ENCODE data around the gene CTTN. TPM values are rescaled to one million over a fixed set of nuclear protein-coding genes. Genes with fewer than 3 reads are reported as not detected.

CTTN gene
- total RNA-seq, 5 donors from 2014 or later (not counting 1 experiment from before 2014, with no cell fraction given), result 0.44 to 3.6 (median 2.3) TPM

- Mint-ChIP-seq H3K27me3 (peaks cover 17 to 18% of the 10 kb centered on the region in 2 donors), H3K4me3 (no peak overlapping the region), H3K36me3 (no peaks in the 10 kb centered on the region), H3K9me3 (no peaks in the 10 kb centered on the region), H3K4me1 (peaks cover 0 to 2% (median 0%) of the 10 kb centered on the region in 3 donors), H3K27ac (no peak overlapping the region)
- ATAC-seq (replicated peaks in 1 of 4) (no peak), DNase-seq (no peak)
- ChIA-PET POLR2A (no interaction called here), CTCF (no interaction called here)
- Histone ChIP-seq H3K27ac (ENCODE audit: low read length) (no peak overlapping the region), H3K4me1 (ENCODE audit: control insufficient read depth in 1 of 2, extremely low read depth in 1 of 2, insufficient read depth in 2 of 2, low read length in 2 of 2) (no peaks in the 10 kb centered on the region), H3K27me3 (replicated peaks in 1 of 2; ENCODE audit: control insufficient read depth in 2 of 2, extremely low read depth in 1 of 2, insufficient read depth in 2 of 2, low read length in 1 of 2) (peaks cover 0 to 31% of the 10 kb centered on the region in 2 experiments), H3K4me3 (ENCODE audit: control insufficient read depth in 1 of 2, extremely low read depth in 1 of 2, low read length in 1 of 2) (no peak overlapping the region), H3K36me3 (ENCODE audit: control insufficient read depth in 2 of 2, extremely low read depth in 1 of 2, insufficient read depth in 1 of 2, low read length in 1 of 2) (no peaks in the 10 kb centered on the region), H3K9me3 (no peaks in the 10 kb centered on the region)
- 76% methylated on average over 10 of the region's 10 CpGs for WGBS (ENCODE audit: insufficient coverage)
Observed at GRCh38 chr11:70466154-70466553, 67.8 kb downstream of the CTTN start.

- CTCF ChIA-PET, result no interaction called here
- Histone ChIP-seq H3K4me1 (ENCODE audit: control insufficient read depth in 1 of 2, extremely low read depth in 1 of 2, insufficient read depth in 2 of 2, low read length in 2 of 2) (no peaks in the 10 kb centered on the region), H3K36me3 (ENCODE audit: control insufficient read depth in 2 of 2, extremely low read depth in 1 of 2, insufficient read depth in 1 of 2, low read length in 1 of 2) (no peaks in the 10 kb centered on the region), H3K4me3 (ENCODE audit: control insufficient read depth in 1 of 2, extremely low read depth in 1 of 2, low read length in 1 of 2) (no peak overlapping the region), H3K27ac (ENCODE audit: low read length) (no peak overlapping the region), H3K9me3 (no peaks in the 10 kb centered on the region), H3K27me3 (replicated peaks in 1 of 2; ENCODE audit: control insufficient read depth in 2 of 2, extremely low read depth in 1 of 2, insufficient read depth in 2 of 2, low read length in 1 of 2) (peaks cover 0 to 31% of the 10 kb centered on the region in 2 experiments)
- WGBS (ENCODE audit: insufficient coverage), result 93% methylated on average over 8 of the region's 8 CpGs
- DNase-seq (no peak), ATAC-seq (replicated peaks in 1 of 4) (no peak)
- no peaks in the 10 kb centered on the region for H3K36me3 Mint-ChIP-seq
- POLR2A ChIA-PET, result no interaction called here
- no peak overlapping the region for H3K4me3 Mint-ChIP-seq
- no peak overlapping the region for H3K27ac Mint-ChIP-seq
- H3K4me1 Mint-ChIP-seq, result peaks cover 0 to 2% (median 0%) of the 10 kb centered on the region in 3 donors
- no peaks in the 10 kb centered on the region for H3K9me3 Mint-ChIP-seq
- H3K27me3 Mint-ChIP-seq, result peaks cover 14% of the 10 kb centered on the region in 2 donors
Observed at GRCh38 chr11:70466596-70466995, 68.3 kb downstream of the CTTN start.

DNA sequence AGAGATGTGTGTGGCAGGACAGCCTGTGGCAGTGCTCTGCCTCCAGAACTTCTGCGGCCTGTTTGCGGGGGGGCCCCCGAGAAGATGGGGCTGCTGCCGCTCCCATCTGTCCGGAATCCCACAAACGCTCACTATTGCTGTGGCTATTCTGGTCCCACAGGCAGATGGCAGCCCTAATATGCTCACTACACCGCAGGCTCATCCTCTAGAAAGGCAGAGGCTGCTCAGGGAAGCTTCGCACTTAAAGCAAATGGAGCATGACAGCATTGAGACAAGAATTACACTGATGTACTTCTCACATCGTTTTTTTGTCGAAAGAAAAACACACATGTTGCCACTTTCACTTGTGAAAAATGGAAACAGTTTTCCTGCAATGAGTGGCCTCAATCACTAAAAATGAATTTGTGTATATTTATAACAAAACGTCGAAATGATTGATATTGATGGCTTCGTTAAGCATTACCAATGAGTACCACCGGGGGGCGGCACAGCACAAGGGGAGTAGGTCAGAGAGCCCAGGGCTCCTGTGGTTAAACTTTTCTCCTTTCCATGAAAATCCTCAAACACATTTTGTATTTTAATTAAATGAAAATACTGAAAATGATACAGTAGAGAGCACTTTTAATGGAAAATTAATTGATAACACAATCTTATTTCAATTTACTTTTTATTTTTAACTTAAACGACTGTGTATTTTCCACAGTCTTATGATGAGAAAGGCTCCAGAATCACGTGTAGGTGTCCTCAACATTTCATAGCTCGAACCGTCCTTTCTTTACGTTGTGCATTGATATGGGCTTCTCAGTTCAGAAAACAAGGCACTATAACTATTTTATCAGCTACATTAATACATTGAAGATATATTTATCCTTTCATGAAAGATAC, 69.1 kb downstream of the CTTN start:
- no peak overlapping the region for H3K27ac ChIP-seq (ENCODE audit: low read length)
- ATAC-seq (replicated peaks in 1 of 4) (no peak), DNase-seq (peak in 10 of 35 experiments; percentile 5 to 22 (median 14))
- H3K27ac Mint-ChIP-seq, result no peak overlapping the region
- H3K36me3 ChIP-seq (ENCODE audit: control insufficient read depth in 2 of 2, extremely low read depth in 1 of 2, insufficient read depth in 1 of 2, low read length in 1 of 2), result no peaks in the 10 kb centered on the region
- no peaks in the 10 kb centered on the region for H3K9me3 ChIP-seq
- H3K4me3 ChIP-seq (ENCODE audit: control insufficient read depth in 1 of 2, extremely low read depth in 1 of 2, low read length in 1 of 2), result no peak overlapping the region
- H3K9me3 Mint-ChIP-seq, result no peaks in the 10 kb centered on the region
- peaks cover 13 to 14% of the 10 kb centered on the region in 2 donors for H3K27me3 Mint-ChIP-seq
- H3K4me3 Mint-ChIP-seq, result no peak overlapping the region
- ChIA-PET POLR2A (no interaction called here), CTCF (no interaction called here)
- H3K4me1 ChIP-seq (ENCODE audit: control insufficient read depth in 1 of 2, extremely low read depth in 1 of 2, insufficient read depth in 2 of 2, low read length in 2 of 2), result no peaks in the 10 kb centered on the region
- peaks cover 0 to 31% of the 10 kb centered on the region in 2 experiments for H3K27me3 ChIP-seq (replicated peaks in 1 of 2; ENCODE audit: control insufficient read depth in 2 of 2, extremely low read depth in 1 of 2, insufficient read depth in 2 of 2, low read length in 1 of 2)
- peaks cover 0 to 2% (median 0%) of the 10 kb centered on the region in 3 donors for H3K4me1 Mint-ChIP-seq
- H3K36me3 Mint-ChIP-seq, result no peaks in the 10 kb centered on the region
- WGBS (ENCODE audit: insufficient coverage), result 83% methylated on average over 7 of the region's 20 CpGs

GRCh38 chr11:70468256-70469195, 70.2 kb downstream of the CTTN start:
- no peak for ATAC-seq (replicated peaks in 1 of 4)
- H3K27me3 ChIP-seq (replicated peaks in 1 of 2; ENCODE audit: control insufficient read depth in 2 of 2, extremely low read depth in 1 of 2, insufficient read depth in 2 of 2, low read length in 1 of 2), result peaks cover 0 to 27% of the 10 kb centered on the region in 2 experiments
- no peak overlapping the region for H3K4me3 ChIP-seq (ENCODE audit: control insufficient read depth in 1 of 2, extremely low read depth in 1 of 2, low read length in 1 of 2)
- no peaks in the 10 kb centered on the region for H3K4me1 ChIP-seq (ENCODE audit: control insufficient read depth in 1 of 2, extremely low read depth in 1 of 2, insufficient read depth in 2 of 2, low read length in 2 of 2)
- Mint-ChIP-seq H3K27ac (no peak overlapping the region), H3K4me1 (peaks cover 0 to 2% (median 0%) of the 10 kb centered on the region in 3 donors), H3K27me3 (peaks cover 12 to 16% of the 10 kb centered on the region in 2 donors), H3K4me3 (no peak overlapping the region), H3K9me3 (no peaks in the 10 kb centered on the region), H3K36me3 (no peaks in the 10 kb centered on the region)
- WGBS (ENCODE audit: insufficient coverage), result 86% methylated on average over 11 of the region's 19 CpGs
- no peaks in the 10 kb centered on the region for H3K36me3 ChIP-seq (ENCODE audit: control insufficient read depth in 2 of 2, extremely low read depth in 1 of 2, insufficient read depth in 1 of 2, low read length in 1 of 2)
- H3K9me3 ChIP-seq, result no peaks in the 10 kb centered on the region
- no peak overlapping the region for H3K27ac ChIP-seq (ENCODE audit: low read length)
- ChIA-PET CTCF (no interaction called here), POLR2A (interaction anchor here in 1 of 2 donors (0.5 kb wide), 1 partner anchor 41 kb away, joined by 4 read pairs; no protein-coding TSS in a partner anchor)
- no peak for DNase-seq

DNA sequence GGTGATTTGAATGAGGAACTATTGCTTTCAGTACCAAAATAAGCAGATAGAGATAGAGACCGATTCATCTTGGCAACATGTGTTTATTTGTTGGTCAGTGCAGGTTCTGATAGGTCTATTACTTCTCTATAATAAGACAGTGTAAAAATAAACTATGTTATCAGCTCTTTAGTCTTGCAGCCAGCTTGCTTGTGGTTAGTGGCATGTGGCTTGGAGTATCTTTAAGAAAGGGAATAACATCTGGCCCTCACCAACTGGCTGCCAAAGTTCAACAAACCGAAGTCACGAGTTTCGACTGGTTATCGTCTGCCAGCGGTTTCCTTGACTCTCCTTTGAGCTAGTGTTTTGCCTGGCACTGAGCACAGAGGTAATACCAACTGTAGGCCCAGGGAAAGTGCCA, 71.8 kb downstream of the CTTN start:
- CTCF ChIA-PET, result no interaction called here

GRCh38 chr11:70471254-70471653, 72.9 kb downstream of the CTTN start:
- Histone ChIP-seq H3K27me3 (replicated peaks in 1 of 2; ENCODE audit: control insufficient read depth in 2 of 2, extremely low read depth in 1 of 2, insufficient read depth in 2 of 2, low read length in 1 of 2) (peaks cover 0 to 13% of the 10 kb centered on the region in 2 experiments), H3K27ac (ENCODE audit: low read length) (no peak overlapping the region), H3K9me3 (no peaks in the 10 kb centered on the region), H3K36me3 (ENCODE audit: control insufficient read depth in 2 of 2, extremely low read depth in 1 of 2, insufficient read depth in 1 of 2, low read length in 1 of 2) (no peaks in the 10 kb centered on the region), H3K4me3 (ENCODE audit: control insufficient read depth in 1 of 2, extremely low read depth in 1 of 2, low read length in 1 of 2) (no peak overlapping the region), H3K4me1 (ENCODE audit: control insufficient read depth in 1 of 2, extremely low read depth in 1 of 2, insufficient read depth in 2 of 2, low read length in 2 of 2) (no peaks in the 10 kb centered on the region)
- H3K27me3 Mint-ChIP-seq, result peaks cover 3 to 6% of the 10 kb centered on the region in 2 donors
- H3K9me3 Mint-ChIP-seq, result no peaks in the 10 kb centered on the region
- WGBS (ENCODE audit: insufficient coverage), result 67% methylated on average over 1 of the region's 7 CpGs
- no peak overlapping the region for H3K4me3 Mint-ChIP-seq
- DNase-seq (peak in 1 of 35 experiments; percentile 29), ATAC-seq (replicated peaks in 1 of 4) (no peak)
- ChIA-PET CTCF (no interaction called here), POLR2A (no interaction called here)
- H3K4me1 Mint-ChIP-seq, result peaks cover 0 to 2% (median 0%) of the 10 kb centered on the region in 3 donors
- H3K27ac Mint-ChIP-seq, result no peak overlapping the region
- no peaks in the 10 kb centered on the region for H3K36me3 Mint-ChIP-seq

More for the DNA sequence above, 71.8 kb downstream of the CTTN start:
- no peak overlapping the region for H3K27ac Mint-ChIP-seq
- peaks cover 0 to 2% (median 0%) of the 10 kb centered on the region in 3 donors for H3K4me1 Mint-ChIP-seq
- peaks cover 9 to 14% of the 10 kb centered on the region in 2 donors for H3K27me3 Mint-ChIP-seq
- no peaks in the 10 kb centered on the region for H3K36me3 ChIP-seq (ENCODE audit: control insufficient read depth in 2 of 2, extremely low read depth in 1 of 2, insufficient read depth in 1 of 2, low read length in 1 of 2)
- DNase-seq, result no peak
- peaks cover 0 to 22% of the 10 kb centered on the region in 2 experiments for H3K27me3 ChIP-seq (replicated peaks in 1 of 2; ENCODE audit: control insufficient read depth in 2 of 2, extremely low read depth in 1 of 2, insufficient read depth in 2 of 2, low read length in 1 of 2)
- WGBS (ENCODE audit: insufficient coverage), result 20% methylated on average over 4 of the region's 6 CpGs
- H3K4me1 ChIP-seq (ENCODE audit: control insufficient read depth in 1 of 2, extremely low read depth in 1 of 2, insufficient read depth in 2 of 2, low read length in 2 of 2), result no peaks in the 10 kb centered on the region
- no peak for ATAC-seq (replicated peaks in 1 of 4)
- H3K9me3 ChIP-seq, result no peaks in the 10 kb centered on the region
- POLR2A ChIA-PET, result no interaction called here
- no peak overlapping the region for H3K4me3 Mint-ChIP-seq
- H3K9me3 Mint-ChIP-seq, result no peaks in the 10 kb centered on the region
- H3K4me3 ChIP-seq (ENCODE audit: control insufficient read depth in 1 of 2, extremely low read depth in 1 of 2, low read length in 1 of 2), result no peak overlapping the region
- H3K27ac ChIP-seq (ENCODE audit: low read length), result no peak overlapping the region
- H3K36me3 Mint-ChIP-seq, result no peaks in the 10 kb centered on the region
